Thymus (tissue), 11 donors: ENCODE measurements around the gene ENPP3. TPM values are rescaled to one million over a fixed set of nuclear protein-coding genes. Genes with fewer than 3 reads are reported as not detected.

Experiments used
- DNase-seq, 9 donors: peaks; one replicate each; pipeline ENCODE4 v3.0.0-alpha.2; 2013; ENCODE audit warnings: low spot score in 9 of 9, low read depth in 6 of 9, missing footprints in 1 of 9
- H3K27ac ChIP-seq, 2 donors: one replicate each; pipeline ENCODE4 v1.5.1; 2013; ENCODE audit warnings: control low read depth in 1 of 2, low read depth in 1 of 2, low read length in 1 of 2, mild to moderate bottlenecking in 1 of 2, moderate library complexity in 1 of 2
- H3K27me3 ChIP-seq, 2 donors: one replicate each; pipeline ENCODE4 v1.5.1; 2013; ENCODE audit warnings: low read length in 1 of 2; ENCODE audit not compliant: control insufficient read depth in 2 of 2, insufficient read depth in 1 of 2
- H3K36me3 ChIP-seq, 2 donors: one replicate each; pipeline ENCODE4 v1.5.1; 2013; ENCODE audit warnings: low read length in 1 of 2, mild to moderate bottlenecking in 1 of 2, moderate library complexity in 1 of 2; ENCODE audit not compliant: control insufficient read depth in 2 of 2, insufficient read depth in 2 of 2
- H3K4me1 ChIP-seq, 2 donors: one replicate each; pipeline ENCODE4 v1.5.1; 2013; ENCODE audit warnings: low read length in 2 of 2; ENCODE audit not compliant: control insufficient read depth in 2 of 2, insufficient read depth in 2 of 2
- H3K4me3 ChIP-seq, 2 donors: one replicate each; pipeline ENCODE4 v1.5.1; 2013; ENCODE audit warnings: low read length in 2 of 2, control low read depth in 1 of 2, mild to moderate bottlenecking in 1 of 2
- H3K9me3 ChIP-seq, 2 donors: one replicate each; pipeline ENCODE4 v1.5.1; 2013; ENCODE audit warnings: low read length in 1 of 2, mild to moderate bottlenecking in 1 of 2; ENCODE audit not compliant: control insufficient read depth in 2 of 2, insufficient read depth in 1 of 2
- WGBS: extraction: QIAGEN DNeasy Blood & Tissue Kit; methylation state at CpG from one replicate; pipeline ENCODE4 v1.1.7; 2013; 5-methylcytosine and 5-hydroxymethylcytosine counted together
- polyA plus RNA-seq: library from polyadenylated mRNA; stranded (reverse); fragments of 200-250 nt; gene quantifications from one replicate; pipeline ENCODE4 v1.2.3, GENCODE V29; 2013
- total RNA-seq: library from RNA; stranded (reverse); fragments of 120-200 nt; gene quantifications from one replicate; pipeline ENCODE4 v1.2.4, GENCODE V29; 2013
- donor health status: healthy.

ENPP3 gene
- total and polyA plus RNA-seq, 2 donors = 4.4 to 50.5 TPM

GRCh38 chr6:131731224-131731623 lies 94.1 kb downstream of the ENPP3 start:
- no peaks in the 10 kb centered on the region for H3K36me3 ChIP-seq
- H3K4me3 ChIP-seq = no peak overlapping the region
- H3K4me1 ChIP-seq = no peaks in the 10 kb centered on the region
- no peak for DNase-seq
- H3K27ac ChIP-seq = no peak overlapping the region
- H3K9me3 ChIP-seq = no peaks in the 10 kb centered on the region
- no peaks in the 10 kb centered on the region for H3K27me3 ChIP-seq

GRCh38 chr6:131733376-131734016 lies 96.4 kb downstream of the ENPP3 start:
- Histone ChIP-seq H3K4me1 (no peaks in the 10 kb centered on the region), H3K27me3 (no peaks in the 10 kb centered on the region), H3K4me3 (no peak overlapping the region), H3K27ac (no peak overlapping the region), H3K36me3 (no peaks in the 10 kb centered on the region), H3K9me3 (no peaks in the 10 kb centered on the region)
- no peak for DNase-seq
- 93% methylated on average over 9 of the region's 9 CpGs for WGBS

GRCh38 chr6:131736003-131736596 lies 99.0 kb downstream of the ENPP3 start:
- WGBS = 86% methylated on average over 9 of the region's 9 CpGs
- Histone ChIP-seq H3K27ac (no peak overlapping the region), H3K36me3 (no peaks in the 10 kb centered on the region), H3K4me1 (no peaks in the 10 kb centered on the region), H3K9me3 (no peaks in the 10 kb centered on the region), H3K27me3 (no peaks in the 10 kb centered on the region), H3K4me3 (no peak overlapping the region)
- DNase-seq = no peak

GRCh38 chr6:131736811-131737210 lies 99.7 kb downstream of the ENPP3 start:
- WGBS = 96% methylated on average over 1 of the region's 1 CpG
- H3K27ac ChIP-seq = no peak overlapping the region

GRCh38 chr6:131739136-131739535 lies 102.0 kb downstream of the ENPP3 start:
- WGBS = 94% methylated on average over 5 of the region's 5 CpGs
- Histone ChIP-seq H3K36me3 (no peaks in the 10 kb centered on the region), H3K27ac (no peak overlapping the region), H3K4me1 (no peaks in the 10 kb centered on the region), H3K27me3 (no peaks in the 10 kb centered on the region), H3K4me3 (no peak overlapping the region), H3K9me3 (no peaks in the 10 kb centered on the region)
- no peak for DNase-seq

More at GRCh38 chr6:131736811-131737210, 99.7 kb downstream of the ENPP3 start:
- Histone ChIP-seq H3K9me3 (no peaks in the 10 kb centered on the region), H3K27me3 (no peaks in the 10 kb centered on the region), H3K36me3 (no peaks in the 10 kb centered on the region), H3K4me1 (no peaks in the 10 kb centered on the region), H3K4me3 (no peak overlapping the region)
- no peak for DNase-seq

- no peaks in the 10 kb centered on the region for H3K36me3 ChIP-seq
- 94% methylated on average over 4 of the region's 4 CpGs for WGBS
- H3K9me3 ChIP-seq = no peaks in the 10 kb centered on the region
- no peak for DNase-seq
- no peak overlapping the region for H3K27ac ChIP-seq
- no peaks in the 10 kb centered on the region for H3K27me3 ChIP-seq
- no peaks in the 10 kb centered on the region for H3K4me1 ChIP-seq
- no peak overlapping the region for H3K4me3 ChIP-seq
Observed at GRCh38 chr6:131740161-131740560, 103.1 kb downstream of the ENPP3 start.

- no peaks in the 10 kb centered on the region for H3K4me1 ChIP-seq
- no peak overlapping the region for H3K27ac ChIP-seq
- no peaks in the 10 kb centered on the region for H3K27me3 ChIP-seq
- 12% methylated on average over 3 of the region's 3 CpGs for WGBS
- no peak overlapping the region for H3K4me3 ChIP-seq
- no peaks in the 10 kb centered on the region for H3K9me3 ChIP-seq
- DNase-seq = no peak
- no peaks in the 10 kb centered on the region for H3K36me3 ChIP-seq
Observed at GRCh38 chr6:131741688-131742393, 104.7 kb downstream of the ENPP3 start.

- Histone ChIP-seq H3K27ac (no peak overlapping the region), H3K9me3 (no peaks in the 10 kb centered on the region), H3K36me3 (no peaks in the 10 kb centered on the region), H3K27me3 (no peaks in the 10 kb centered on the region), H3K4me1 (no peaks in the 10 kb centered on the region), H3K4me3 (no peak overlapping the region)
- no peak for DNase-seq
- 53% methylated on average over 6 of the region's 6 CpGs for WGBS
Observed at GRCh38 chr6:131744432-131745287, 107.6 kb downstream of the ENPP3 start.

- WGBS = 96% methylated on average over 5 of the region's 5 CpGs
- no peak overlapping the region for H3K4me3 ChIP-seq
- H3K36me3 ChIP-seq = no peaks in the 10 kb centered on the region
- H3K4me1 ChIP-seq = no peaks in the 10 kb centered on the region
- H3K27ac ChIP-seq = no peak overlapping the region
- H3K9me3 ChIP-seq = no peaks in the 10 kb centered on the region
- no peaks in the 10 kb centered on the region for H3K27me3 ChIP-seq
- no peak for DNase-seq
Observed at GRCh38 chr6:131745476-131745875, 108.4 kb downstream of the ENPP3 start.
